Heart left ventricle (tissue), 13 donors: ENCODE measurements around the gene NR1I3.

Source experiments
- POLR2A ChIP-seq, 2 donors: fragments of 450-650 bp; IDR thresholded peaks; one replicate each; pipeline ENCODE4 v1.6.1; 2017; ENCODE audit warnings: antibody characterized with exemption in 2 of 2, mild to moderate bottlenecking in 2 of 2, moderate library complexity in 2 of 2
- TF ChIP-seq, protein P1 (sequence below), 12 donors: fragments of 200-600 bp; sonication (generic) in 4 of 12; IDR thresholded peaks; one replicate each; pipeline versions ENCODE4 v1.5.0 to v1.8.0; 2018 to 2022; ENCODE audit warnings: antibody characterized with exemption in 12 of 12, mild to moderate bottlenecking in 5 of 12
- donor health status: ischemic (EF 13 %, LVEDD 7.1; RV severe dilation, severe dysfunction).
- donor health status: DM: no; HTN: yes; CAD: no.
- donor health status: DM: no; HTN: no; CAD: no.
- donor health status: ischemic (EF 25% LVEDD 6.9; RV normal size, moderate dysfunction).
- donor health status: ischemic (EF 25% LVEDD 5.7; RV mildly dilated, moderate dysfunction).
- donor health status: ischemic (EF 35%, LVEDD 5.7; RV mildly dilated, moderate dysfunction).
- donor health status: nonischemic (EF 11% LVEDD 7.7; RV severe dilation, severe dysfunction).
- donor health status: DM: yes; HTN: yes; CAD: no.
- donor health status: PGD.
- donor health status: ischemic (EF 29% LVEDD 5.4; RV normal size, mild dysfunction).
- donor health status: nonischemic (EF 23%, LVEDD 6.1; RV moderate dilation, normal function).

DNA sequence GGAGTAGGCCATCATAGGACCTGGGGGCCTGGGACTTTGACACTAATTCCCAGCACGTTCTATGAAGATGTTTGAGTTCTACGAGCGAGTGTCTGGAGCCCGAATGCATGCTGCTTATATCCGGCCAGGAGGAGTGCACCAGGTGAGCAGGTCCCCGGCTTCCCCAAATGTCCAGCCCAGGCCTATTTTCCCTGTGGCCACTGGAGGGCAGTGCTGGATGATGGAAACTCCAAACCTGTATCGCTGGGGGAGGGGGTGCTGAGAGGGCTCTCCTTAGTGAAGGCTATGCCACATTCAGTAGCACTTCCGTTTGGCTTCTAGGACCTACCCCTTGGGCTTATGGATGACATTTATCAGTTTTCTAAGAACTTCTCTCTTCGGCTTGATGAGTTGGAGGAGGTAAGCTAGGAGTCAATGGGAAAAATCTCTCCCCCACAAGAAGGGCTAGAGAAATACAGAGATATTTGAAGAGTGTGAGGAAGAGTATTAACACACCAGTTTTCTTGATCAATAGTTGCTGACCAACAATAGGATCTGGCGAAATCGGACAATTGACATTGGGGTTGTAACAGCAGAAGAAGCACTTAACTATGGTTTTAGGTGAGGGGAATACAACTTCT, 28.1 kb downstream of the NR1I3 start:
- peak in 1 of 2 donors; percentile 13 for TF ChIP-seq POLR2A (IDR thresholded peaks at IDR 0.05)
- TF ChIP-seq, protein P1, sequence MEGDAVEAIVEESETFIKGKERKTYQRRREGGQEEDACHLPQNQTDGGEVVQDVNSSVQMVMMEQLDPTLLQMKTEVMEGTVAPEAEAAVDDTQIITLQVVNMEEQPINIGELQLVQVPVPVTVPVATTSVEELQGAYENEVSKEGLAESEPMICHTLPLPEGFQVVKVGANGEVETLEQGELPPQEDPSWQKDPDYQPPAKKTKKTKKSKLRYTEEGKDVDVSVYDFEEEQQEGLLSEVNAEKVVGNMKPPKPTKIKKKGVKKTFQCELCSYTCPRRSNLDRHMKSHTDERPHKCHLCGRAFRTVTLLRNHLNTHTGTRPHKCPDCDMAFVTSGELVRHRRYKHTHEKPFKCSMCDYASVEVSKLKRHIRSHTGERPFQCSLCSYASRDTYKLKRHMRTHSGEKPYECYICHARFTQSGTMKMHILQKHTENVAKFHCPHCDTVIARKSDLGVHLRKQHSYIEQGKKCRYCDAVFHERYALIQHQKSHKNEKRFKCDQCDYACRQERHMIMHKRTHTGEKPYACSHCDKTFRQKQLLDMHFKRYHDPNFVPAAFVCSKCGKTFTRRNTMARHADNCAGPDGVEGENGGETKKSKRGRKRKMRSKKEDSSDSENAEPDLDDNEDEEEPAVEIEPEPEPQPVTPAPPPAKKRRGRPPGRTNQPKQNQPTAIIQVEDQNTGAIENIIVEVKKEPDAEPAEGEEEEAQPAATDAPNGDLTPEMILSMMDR (IDR thresholded peaks at IDR 0.05) = peak; percentile 76 to 91 (median 87)
